Stimulated activated CD4-positive, alpha-beta T cell treated with anti-CD3 and anti-CD28 coated beads, Interleukin-15, amount 100 ng/mL, for 24 hours (primary cell): ENCODE measurements around the gene NR6A1.

Source experiments
- DNase-seq: peaks from one replicate; pipeline ENCODE4 v3.0.0-alpha.2; 2020

NR6A1 gene

DNA sequence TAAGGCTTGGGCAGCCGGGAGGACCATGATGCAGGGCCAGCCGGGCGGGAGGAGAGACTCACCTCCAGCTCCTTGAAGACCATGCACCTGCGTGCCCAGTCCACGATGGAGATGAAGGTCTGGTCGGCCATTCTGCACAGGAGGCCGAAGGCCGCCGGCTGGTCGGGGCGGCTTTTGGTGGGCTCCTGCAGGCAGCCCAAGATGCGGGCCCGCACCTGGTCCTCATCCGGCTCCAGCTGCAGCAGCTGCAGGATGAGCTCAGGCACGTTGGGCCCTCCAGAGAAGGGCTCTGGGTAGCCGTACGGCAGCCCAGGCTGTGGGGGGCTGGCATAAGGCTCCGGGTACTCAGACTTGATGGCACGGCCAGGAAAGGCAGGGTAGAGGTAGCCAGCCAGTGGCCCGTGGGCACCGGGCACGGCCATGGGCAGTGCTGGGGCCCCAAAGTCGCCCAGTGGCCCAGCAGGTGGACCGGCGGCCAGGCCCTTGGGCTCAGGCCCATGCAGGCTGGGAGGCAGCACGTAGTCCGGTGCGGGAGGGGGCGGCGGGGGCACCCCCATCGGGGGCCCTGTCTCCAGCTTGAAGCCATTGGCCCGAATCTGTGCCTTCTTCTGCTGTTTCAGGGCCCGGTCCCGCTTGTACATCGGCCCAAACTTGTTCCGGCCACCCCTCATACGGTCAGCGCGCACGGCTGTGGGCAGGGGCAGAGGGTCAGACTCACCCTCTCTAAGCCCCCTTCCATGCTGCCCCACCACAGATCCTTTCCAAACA lies 270.9 kb downstream of the NR6A1 start:
- no peak for DNase-seq

DNA sequence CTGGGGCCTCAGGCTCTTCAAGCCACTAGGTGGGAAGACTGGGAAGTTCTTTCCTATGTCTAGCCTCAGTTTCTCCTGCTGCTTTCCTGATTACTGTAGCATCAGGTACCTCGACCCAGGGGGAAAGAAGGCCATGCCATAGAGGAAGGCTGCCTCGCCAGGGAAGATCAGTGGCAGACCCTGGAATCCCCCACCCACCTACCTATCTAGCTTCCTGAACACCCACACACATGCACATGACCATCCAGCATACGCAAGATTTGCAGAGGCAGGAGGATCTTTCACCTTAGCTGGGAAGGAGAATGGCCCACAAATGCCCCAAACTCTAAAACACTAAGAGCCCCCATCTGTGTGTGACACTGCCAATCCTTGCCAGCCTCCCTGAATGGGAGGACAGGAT lies 271.9 kb downstream of the NR6A1 start:
- DNase-seq: no peak

DNA sequence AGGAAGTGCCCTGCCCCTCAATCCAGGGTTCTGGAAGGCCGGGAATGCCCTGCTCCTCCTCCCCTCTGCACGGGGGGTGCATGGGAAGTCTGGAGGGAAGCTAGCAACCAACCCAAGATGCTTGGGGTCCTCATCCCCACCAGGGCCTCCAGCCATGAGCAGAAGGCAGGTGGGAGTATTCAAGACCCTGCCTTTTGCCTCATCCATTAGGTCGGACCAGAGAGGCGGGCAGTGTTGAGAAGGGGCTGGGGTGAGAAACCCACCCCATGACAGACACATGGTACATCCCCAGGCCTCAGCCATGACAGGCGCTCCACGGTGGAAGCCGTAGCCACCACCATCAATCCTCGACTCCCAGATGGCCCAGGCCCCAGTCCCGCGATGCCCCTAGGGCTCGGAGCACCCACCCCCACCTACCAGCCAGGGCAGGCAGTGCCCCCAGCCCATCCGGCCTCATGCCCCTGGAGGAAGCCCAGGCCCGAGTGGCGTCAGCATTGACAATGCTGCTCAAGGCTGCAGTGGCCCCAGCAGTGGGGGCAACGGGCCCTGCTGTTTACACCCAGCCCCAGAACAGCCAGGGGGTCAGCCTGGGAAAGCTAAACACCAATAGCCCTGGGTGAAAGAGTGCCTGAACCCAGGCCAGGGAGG lies 272.5 kb downstream of the NR6A1 start:
- no peak for DNase-seq

DNA sequence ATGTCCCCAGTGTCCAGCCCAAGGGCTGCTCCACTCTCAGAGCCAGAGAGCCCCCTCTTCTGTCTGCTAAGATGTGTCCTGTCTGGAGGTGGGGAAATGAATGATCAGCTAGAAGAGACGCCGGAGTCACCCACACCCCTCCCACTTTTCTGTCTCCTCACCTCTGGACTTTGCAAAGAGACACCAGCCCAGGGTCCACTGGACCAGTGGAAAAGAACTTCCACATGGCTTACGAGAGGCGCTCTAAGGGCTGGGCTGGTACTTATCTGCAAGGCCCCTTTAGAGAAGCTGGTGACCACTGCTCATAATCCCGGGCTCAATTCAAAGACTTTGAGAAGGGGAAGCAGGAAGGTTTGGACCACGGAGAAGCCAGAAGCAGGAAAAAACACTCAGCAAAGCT lies 273.1 kb downstream of the NR6A1 start:
- no peak for DNase-seq

DNA sequence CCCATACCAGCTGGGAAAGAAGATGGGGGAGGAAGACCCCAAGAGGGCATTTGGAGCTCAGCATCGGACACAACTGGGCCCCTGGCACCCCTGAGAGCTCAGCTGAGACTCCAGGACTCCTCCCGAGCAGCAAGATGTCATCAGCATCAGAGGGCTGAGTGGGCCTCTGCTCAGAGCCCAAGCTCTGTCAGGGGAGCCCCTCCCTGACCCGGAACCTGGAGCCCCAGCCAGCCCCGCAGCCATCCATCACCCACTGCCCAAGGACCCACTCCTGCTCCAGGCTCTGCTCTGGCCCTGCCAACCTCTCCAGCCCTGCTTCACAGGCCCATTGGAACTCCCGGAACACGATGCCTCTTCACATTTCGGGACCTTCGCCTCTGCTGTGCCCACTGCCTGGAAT lies 273.7 kb downstream of the NR6A1 start:
- no peak for DNase-seq

DNA sequence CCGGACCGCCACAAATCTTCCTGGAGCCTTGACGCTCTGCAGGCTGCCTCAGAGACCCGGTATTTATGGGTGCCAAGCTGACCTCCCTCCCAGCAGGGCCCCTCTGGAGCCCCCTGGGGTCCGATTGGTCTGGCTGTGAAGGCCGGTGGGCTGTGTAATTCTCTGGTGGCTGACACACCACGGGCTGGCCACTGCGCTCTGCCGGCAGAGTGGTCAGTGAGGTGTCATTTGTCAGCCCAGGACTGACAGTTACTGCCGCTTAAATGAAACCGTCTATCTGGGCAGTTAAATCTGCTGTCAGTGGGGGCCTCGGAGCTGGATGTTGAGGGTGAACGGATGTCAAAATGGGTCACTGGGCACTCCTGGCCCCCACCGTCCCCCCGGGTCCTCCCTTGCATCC lies 274.6 kb downstream of the NR6A1 start:
- DNase-seq: no peak

DNA sequence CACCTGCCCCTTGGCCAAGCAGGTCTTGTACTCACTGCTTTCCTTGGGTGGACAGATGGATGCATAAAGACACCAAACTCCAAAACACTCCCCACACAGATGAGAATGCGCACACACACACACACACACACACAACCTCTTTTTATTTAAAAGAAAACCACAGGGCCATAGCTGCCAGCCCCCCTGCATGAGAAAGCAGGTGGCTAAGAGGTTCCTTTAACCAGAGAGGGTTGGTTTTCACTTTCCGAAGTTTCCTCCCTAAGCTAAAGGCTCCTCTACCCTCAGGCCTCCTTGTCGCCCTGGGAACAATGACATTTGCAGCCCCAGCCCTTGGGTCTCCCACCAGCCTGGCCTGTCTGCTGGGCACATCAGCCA lies 275.0 kb downstream of the NR6A1 start:
- no peak for DNase-seq

DNA sequence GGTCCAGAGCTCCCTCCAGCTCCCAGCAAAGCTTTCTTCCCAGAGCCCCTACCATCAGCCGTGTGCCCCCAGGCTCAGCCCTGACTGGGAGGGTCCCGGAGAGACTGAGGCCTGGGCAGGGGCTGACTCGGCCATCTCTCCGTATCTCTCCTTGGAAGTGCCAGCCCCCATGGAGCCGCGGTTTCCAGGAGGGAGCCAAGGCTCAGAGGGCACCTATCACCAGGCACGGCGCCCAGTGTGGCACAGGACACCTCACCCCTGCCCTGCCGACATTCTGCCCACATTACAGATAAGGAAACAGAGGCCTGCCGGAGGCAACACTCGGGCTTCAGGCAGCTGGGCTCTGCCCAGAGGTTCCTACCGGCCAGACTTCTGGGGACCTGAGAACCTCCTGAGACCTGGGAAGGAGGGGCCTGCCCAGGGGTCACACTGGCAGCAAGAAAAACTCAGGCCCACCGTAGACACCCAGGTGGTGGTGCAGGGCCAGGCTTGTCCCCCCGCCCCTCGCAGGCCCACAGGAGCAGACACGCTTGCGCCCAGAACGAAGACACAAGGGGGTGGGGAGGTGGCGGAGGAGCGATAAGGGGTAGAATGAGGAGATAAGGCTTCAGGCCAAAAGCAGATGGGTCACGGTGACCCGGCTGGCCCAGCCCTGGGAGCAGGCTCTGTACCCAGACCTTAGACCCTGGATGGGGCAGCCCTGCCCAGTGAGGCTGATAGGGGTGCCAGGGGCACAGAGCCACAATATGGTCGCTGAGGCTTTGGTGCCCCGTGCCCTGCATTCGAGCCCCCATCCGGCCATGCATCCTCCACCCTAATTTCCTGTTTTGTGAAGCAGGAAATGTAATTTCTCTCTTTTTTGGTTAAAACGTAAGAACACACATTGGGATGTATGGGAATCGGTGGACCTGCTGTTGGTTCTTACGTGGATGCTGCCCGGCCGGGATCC lies 275.7 kb downstream of the NR6A1 start:
- DNase-seq: no peak

DNA sequence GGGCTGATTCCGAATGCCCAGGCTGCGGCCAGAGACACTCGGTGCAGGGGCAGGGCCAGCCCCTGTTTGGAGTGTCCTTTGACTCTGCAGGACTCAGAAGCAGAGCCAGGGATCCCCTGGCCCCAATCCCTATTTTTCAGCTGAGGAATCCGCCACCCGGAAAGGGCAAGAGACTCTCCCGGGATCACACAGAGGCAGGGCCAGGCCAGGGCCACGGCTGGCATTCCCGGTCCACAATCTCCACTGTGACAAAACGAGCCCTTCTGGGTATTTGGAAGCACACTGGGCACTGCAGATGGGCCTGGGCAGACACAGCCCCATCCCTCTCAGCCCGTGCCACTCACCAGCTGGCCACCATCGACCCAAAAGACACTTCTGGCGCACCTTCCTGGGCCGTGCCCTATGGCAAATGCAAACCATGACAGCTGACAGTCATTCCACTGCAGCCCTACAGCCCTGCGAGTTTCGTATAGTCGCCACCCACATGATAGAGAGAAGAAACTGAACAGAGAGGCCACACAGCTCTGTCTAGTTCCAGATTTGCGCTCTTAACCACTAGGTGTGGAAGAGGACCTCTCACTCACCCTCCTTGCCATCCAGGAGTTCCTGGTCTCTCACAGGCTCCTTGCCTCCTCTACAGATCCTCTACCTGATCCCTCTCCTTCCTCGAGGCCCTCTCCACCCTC lies 277.2 kb downstream of the NR6A1 start:
- no peak for DNase-seq

DNA sequence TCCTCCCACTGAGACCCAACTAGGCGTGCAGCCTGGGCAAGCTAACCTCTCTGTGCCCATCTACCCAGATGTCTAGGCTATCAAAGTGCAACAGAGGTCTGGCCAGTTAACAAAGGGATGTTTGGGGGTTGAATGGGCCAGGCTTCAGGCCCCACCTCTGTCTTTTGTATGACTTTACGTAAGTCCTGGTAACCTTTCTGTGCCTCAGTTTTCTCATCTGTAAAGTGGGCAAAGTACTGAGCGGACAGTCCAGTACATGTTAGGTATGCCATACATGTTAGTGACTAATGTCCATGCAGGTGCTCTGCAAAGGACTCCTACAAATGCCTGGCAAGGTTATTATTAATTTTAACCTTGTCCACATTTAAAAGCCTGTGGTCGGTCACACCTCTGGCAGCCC lies 277.9 kb downstream of the NR6A1 start:
- DNase-seq: no peak

DNA sequence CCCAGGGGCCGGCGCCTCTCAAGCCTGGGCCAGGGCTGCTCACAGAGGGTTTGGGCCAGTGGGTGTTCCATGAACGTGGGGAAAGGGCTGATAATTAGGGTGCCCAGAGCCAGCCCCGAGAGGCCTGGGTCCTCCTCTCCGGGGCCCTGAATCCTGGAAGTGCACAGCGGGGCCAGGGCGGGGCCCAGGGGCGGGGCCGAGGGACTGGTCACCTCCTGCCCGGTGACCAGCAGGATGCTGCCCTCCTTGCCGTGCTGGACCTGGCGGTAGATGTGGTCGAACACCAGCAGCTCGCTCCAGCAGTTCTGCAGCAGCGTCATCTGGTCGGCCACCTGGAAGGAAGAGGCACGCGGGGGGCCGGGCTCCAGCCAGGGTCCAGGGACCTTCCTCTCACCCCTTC lies 278.3 kb downstream of the NR6A1 start:
- no peak for DNase-seq

DNA sequence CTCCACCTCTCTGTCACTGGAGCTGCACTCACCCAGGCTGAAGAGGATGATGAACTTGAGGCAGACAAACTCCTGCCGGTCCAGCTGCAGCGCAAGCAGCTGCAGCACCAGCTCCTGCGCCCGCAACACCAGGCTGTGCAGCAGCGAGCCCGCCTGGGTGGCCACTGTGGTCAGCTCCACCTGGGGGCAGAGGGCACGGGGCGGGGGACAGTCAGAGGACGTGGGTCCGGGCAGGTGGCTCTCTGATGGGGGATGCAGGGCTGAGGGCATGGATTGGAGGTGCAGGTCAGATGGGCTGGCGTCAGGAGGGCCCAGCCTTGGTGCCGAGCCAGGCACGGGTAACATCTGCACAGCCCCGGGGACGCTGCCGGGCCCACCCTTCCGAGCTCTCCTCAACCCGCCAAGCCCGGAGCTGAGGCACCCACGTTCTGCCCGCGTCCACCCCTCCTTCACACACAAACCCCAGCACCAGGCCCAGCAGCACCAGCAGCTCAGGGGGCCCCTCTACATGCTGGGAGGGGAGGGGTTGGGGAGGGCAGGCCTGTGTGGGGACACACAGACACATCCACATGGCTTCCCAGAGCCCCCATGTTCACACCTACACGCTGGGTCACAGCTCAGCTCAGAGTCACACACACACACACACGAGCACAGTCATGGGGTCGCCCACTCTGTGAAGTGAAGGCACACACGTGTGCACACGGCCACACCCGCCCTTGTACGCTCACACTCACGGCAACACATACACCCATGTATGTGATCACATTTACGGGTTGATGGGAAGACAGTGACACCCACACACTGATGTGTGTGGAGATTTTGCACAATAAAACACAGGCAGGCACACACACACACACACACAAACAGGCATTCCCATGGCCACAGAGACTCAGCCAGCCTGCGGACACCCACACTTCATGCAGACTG lies 279.8 kb downstream of the NR6A1 start:
- no peak for DNase-seq

DNA sequence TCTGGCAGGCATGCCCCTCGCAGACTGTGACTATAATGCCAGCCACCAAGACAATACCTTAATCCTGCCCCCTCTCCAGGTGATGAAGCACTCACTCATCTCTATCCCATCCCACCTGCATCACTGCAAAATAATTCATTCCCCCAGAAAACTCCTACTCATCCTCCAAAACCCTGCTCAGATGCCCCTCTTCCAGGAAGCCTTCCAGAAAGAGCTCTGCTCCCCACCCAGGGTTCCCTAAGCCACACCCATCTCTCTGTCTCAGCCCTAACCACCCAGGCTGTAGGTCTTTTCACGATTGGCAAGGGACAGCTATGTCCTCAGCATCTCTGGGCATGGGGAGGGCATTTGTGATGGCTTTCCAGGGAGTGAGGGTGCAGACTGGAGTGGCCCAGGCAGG lies 281.1 kb downstream of the NR6A1 start:
- DNase-seq: no peak

DNA sequence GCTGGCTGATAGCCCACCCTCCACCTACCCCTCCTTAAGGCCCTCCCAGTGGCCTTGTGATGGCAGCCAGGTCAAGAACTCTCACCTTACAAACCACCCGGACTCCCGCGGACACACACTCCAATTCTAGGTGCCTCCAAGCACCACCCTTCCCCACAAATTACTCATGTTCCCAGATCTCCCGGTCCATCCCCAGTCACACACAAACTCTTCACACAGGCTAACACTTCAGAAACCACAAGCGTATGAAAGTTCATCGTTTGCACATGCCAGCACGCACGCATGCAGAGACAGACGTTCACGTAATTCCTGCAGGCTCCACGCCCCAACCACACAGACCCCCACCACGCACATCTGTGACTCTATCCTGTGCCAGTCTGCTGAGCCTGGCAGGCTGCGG lies 281.9 kb downstream of the NR6A1 start:
- no peak for DNase-seq

DNA sequence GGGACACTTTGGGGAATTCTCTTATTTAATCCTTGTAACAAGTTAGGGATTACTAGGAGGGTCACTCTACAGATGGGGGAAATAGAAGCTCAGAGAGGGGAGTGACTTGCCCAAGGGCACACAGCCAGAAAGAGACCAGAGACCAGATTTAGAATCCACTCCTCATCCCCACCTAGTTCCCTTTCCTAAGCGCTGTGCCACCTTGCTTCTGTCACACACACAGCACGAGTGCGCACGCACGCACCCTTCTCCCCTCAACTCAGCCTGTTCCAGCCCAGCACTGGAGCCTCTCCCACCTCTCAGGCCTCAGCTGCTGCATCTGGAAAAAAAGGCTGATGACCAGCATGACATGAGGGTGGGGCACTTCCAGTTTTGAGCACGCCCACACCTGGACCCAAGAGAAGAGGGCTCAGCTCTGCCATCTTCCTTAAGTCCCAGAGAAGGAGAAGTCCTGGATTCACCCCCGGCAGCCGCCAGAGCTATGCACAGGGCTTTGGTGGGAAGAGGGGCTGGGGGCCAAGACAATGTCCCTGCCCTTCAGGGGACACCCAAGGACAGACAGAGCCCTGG lies 282.4 kb downstream of the NR6A1 start:
- DNase-seq: no peak

DNA sequence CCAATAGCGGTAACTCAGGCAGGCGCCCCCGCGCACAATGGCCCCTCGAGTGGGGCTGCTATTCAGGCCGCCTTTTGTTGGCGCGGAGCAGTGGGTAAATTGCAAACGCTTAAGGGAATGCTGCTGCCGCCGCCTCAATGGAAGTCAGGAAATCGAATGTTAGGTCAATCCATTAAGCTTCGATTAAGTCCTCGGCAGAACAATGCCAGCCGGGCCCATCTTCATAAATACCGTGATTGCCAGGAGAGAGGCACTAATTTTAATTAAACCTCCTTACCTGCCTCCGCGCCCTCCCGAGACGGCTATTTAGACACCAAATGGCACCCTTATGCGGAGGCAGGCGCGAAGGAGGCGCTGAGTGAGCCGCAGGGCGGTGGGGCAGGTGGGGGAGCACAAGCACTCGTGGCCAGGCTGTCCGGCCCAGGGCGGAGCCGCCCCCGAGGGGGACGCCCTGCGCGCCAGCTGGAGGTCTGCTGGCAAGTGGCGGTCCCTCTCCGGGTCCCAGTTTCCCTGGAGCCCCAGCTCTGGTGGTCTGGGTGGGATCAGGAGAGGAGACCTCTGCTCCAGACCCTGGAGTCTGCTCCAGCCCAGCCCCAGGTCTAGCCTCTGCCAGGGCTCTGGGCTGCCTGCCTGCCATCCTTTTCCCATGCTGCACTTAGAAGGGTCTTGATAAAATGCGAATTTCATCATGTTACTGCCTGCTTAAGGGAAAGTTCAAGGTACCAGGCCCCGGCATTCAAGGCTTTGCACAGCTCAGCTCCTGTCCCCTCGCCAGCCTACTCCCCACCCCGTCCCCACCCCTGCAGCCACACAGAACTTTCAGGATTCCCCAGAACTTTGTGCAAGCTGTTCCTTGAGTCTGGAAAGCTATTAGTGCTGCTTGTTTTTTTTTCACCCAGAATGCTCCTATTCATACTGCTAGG lies 283.6 kb downstream of the NR6A1 start:
- DNase-seq: no peak

DNA sequence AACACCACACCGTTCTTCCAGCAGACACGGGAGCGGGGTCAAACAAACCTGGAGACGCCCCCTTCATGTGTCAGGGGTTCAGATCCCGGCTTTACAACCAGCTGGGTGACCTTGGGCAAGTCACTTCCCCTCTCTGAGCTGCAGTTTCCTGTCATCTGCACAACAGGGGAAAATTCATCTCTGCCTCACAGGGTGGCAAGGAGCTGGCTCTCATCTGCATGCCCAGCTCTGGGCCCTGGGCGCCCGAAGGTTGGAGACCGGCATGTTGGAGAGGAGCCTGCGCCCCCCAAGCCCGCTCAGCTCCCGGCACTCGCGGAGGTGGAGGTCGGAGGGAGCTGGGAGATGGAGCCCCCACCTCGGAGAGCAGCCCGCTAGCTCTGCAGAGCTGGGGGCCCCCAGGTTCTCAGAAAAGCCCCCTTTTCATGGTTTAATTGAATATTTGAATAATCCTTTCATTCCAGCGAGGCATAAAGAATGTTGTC lies 284.3 kb downstream of the NR6A1 start:
- DNase-seq: no peak

DNA sequence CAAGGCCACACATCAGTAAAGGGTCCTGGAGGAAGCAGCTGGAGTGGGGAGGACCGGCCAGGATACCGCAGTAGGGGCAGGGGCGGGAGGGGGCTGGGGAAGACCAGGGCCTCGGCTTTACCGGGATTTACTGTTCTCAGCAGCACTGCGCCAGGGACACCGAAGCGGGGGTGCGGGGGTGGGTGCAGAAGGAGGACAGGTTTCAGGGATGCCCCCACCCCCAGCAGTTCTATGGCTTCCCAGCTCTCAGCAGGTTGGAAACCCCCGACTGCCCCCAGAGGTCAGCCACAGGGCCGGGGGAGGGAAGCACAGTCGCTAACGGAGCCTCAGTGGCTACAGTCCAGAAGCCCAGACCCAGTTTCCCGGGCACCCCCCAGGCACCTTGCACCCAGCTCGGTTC lies 285.2 kb downstream of the NR6A1 start:
- DNase-seq: no peak

DNA sequence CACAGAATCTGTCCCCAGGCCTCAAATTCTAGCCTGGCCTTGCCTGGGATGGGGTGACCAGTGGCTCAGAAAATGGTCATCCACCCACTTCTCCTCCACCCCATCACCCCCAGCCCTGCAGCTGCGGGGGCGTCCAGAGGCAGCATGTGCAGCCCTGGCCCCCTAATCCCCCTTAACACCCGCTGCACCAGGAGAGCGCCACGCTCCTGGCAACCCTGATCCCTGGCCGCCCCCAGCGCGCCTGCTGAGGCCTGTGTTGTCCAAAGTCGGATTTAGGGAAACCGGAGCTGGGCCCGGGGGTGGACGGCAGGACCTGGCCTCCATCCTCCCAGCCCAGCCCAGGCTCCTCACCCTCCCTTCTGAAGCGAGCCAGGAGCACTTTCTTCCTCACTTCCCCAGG lies 285.9 kb downstream of the NR6A1 start:
- DNase-seq: no peak

DNA sequence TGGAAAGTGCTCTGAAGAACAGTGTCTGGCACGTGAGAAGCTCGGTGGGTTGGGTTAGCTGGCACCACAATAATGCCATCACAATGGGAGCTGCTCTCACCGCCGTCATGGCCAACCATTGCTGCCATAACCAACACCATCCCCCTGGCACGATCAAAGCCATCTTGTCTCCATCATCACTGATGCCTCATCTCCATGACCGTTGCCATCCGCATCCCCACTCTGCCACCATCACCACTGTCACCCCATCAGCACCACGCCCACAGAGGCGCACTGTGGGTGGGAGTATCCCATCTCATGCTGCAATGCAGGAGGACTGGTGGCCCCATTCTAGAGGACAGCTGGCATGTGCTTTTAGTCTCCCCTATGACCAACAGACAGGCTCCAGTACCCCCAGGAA lies 287.6 kb downstream of the NR6A1 start:
- DNase-seq: no peak
